HG03457 (cell line): ENCODE measurements around the gene PICALM.

Experiments used
- ATAC-seq: cut with Tn5 transposase; IDR thresholded peaks from one replicate; pipeline ENCODE4 v1.9.1; 2021; ENCODE audit warnings: moderate number of reproducible peaks; ENCODE audit not compliant: unreplicated experiment

PICALM gene

DNA sequence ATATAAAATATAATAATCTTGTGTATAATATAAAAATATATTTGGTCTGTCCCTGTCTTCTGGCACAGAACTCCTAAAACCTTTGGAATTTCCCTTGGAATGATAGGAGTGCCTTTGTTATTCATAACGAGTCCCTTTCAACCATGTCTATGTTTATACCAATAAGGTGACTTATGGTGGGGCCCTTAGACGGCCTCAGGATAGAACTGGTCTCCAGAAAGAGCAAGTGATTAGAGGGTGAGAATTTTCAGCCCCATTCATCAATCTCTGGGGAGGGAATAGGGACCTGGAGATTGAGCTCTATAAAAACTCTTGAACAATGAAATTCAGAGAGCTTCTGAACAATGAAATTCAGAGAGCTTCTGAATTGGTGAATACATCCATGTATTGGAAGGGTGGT is 18.4 kb upstream of the PICALM start:
- no peak for ATAC-seq

DNA sequence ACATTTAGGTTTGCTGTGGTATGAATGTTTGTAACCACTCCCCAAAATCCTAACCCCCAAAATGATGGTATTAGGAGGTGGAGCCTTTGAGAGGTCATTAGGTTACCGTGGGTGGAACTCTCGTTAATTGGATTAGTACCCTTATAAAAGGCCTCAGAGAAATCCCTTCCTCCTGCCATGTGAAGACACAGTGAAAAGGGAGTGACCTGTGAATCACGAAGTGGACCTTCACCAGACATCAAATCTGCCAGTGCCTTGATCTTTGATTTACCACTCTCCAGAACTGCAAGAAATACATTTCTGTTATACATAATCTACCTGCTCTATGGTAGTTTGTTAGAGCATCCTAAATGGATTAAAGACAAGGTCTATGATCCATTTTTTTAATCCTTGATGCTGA is 12.6 kb upstream of the PICALM start:
- no peak for ATAC-seq

DNA sequence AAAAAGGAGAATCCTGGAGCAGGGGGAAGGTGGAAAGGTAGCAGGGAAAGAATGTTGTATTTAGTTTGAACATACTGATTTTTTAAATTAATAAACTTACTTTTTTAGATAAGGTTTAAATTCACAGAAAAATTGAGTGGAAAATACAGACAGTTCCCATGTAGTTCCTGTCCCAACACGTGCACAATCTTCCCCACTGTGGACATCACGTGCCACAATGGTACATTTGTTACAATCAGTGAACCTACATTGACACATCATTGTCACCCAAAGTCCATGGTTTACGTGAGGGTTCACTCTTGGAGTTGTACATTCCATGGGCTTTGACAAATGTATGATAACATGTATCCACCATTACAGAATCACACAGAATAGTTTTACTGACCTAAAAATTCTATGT is 10.5 kb upstream of the PICALM start:
- ATAC-seq, result no peak

DNA sequence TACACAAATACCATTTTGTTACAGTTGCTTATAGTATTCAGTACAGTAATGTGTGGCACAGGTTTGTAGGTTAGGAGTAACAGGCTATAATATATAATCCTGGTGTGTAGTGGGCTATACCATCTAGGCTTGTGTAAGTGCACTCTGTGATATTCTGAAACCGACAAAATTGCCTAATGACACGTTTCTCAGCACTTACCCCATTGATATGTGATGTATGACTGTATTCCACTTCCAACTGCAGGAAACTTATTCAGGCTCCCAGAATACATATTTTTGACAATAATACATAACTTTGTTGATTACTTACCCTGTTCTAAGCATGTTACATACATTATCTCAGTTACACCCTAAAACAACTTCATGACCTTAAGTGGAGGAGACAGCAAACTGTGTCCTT is 5.1 kb upstream of the PICALM start:
- ATAC-seq, result no peak

DNA sequence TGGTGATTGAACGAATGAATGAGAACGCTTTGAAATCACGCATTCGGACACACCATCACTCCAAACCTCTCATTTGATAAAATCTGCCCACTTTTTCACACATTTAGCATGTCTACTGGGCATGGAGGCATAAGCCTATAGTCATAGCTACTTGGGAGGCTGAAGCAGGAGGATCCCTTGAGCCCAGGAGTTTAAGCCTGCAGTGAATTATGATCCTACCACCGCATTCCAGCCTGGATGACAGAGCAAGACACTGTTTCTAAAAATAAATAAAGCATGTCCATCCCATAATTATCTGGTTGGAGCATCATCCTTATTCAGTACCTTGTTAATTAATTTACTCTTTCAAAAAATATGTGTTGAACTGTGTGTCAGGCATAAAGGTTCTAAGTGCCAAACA is 3.3 kb upstream of the PICALM start:
- ATAC-seq, result no peak

DNA sequence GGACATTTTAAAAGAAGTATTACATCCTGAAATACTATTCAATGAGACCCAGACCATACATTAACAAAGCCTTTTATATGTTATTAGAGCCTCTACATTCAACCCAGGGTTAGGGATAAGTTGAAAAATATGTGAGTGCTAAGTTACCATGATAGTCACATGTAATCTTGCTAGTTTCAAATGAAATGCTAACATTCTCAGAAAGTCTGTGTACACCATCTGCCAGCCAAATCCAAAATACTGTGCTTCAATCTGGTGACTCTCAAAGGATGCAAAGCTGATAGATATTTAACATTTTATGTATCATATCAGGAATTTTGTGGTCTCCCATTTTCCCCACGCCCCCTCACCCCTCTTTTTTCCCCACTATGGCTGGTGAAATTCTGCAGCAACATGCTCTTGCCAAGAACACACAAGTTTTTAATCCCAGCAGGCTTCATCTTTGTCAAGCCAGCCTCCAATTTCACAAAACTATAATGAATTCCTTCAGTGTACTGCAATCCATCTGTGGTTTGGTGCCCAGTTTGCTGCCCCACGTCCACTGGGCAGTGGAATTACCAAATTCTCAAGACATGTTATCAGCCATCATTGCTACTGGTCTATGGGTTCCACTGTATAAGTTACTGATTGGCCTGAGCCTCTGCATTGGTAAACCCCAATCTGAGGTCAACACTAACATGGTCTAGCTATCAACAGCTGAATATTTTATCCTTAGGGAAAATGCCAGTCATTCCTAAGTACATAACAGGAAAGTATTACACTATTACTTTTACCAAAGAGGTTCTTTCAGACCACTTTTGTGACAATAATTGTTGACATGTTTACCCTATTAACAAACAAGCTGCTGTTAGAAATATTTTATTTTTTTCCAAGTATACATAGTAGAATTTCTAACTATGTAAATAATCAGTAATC is 1.5 kb upstream of the PICALM start:
- no peak for ATAC-seq

DNA sequence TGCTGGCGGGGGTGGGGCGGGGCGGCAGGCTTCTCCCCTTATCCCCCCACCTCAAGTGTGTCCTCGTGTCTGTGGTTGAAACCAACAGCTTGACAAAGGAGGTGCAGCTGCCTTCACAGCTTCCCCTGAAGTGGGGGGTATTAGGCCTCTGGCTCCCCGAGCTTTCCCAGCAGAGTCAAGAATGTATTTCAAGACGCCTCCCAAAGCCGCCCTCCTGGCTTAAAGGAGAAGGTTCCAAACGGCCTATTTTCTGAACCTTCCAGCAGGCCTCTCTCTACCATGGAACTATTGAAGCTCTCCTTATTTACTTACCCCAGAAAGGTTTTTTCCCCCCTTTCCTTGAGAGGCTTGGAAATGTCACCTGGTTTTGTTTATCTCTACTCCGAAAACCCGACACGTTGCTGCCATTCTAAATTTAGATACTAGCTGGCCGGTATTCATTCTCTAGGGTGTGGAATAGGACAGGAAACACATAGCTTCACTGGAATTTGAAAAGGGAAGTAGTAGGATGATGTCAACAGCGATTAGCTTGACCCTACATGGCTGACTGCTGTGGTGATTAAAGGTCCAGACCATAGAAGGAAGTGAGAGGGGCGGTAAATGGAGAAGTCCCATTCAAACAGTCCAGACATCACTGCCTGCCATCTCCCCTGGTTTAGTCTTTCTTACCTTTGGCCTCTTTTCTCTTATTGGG is 671 bp upstream of the PICALM start:
- peak; percentile 18 for ATAC-seq

DNA sequence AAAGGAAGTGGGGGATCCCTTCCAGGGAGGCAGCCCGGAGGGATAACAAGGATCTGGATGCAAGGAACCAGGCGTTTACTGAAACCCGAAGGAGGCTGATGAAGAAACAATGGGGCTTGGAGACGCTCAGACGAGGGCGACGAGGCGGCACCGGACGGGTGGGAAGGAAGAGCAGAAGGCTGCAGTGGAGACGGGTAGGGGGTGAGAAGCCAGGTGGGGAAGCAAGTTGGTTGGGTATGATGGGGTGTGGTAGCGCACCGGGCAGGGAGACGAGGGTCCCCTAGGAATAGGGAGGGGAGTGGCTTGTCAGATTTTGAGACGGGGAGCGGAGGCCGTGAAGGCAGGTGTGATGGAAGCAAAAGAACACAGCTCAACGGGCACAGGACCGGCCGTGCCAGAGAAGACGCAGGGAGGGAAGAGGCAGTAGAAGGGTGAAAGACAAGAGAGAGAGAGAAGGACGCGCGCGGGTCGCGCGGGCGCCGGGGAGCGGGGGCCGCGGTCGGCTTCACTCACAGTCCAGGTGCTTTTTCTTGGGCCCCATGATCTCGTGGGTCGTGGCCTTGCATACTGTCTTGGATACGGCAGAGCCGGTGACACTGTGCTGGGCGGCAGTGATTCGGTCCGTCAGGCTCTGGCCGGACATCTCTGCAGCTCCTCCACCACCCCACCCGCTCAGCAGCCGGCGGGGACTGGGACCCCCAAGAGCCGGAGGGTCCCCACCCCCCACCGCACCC is 579 bp downstream of the PICALM start:
- ATAC-seq, result peak; percentile 4

DNA sequence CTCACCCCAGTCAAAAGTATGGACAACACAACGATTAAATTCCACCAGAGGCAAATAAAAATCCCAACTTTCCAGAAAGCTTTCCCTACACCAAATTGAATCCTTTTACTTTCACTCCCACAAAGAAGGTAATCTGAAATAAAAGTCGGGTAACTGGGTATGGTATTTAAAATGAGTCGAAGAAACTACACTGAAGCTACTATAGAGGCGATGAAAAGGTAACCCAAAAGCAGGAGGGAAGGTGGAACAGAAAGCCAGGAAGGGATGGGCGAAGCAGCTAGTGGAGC is 1.1 kb downstream of the PICALM start:
- ATAC-seq, result no peak

DNA sequence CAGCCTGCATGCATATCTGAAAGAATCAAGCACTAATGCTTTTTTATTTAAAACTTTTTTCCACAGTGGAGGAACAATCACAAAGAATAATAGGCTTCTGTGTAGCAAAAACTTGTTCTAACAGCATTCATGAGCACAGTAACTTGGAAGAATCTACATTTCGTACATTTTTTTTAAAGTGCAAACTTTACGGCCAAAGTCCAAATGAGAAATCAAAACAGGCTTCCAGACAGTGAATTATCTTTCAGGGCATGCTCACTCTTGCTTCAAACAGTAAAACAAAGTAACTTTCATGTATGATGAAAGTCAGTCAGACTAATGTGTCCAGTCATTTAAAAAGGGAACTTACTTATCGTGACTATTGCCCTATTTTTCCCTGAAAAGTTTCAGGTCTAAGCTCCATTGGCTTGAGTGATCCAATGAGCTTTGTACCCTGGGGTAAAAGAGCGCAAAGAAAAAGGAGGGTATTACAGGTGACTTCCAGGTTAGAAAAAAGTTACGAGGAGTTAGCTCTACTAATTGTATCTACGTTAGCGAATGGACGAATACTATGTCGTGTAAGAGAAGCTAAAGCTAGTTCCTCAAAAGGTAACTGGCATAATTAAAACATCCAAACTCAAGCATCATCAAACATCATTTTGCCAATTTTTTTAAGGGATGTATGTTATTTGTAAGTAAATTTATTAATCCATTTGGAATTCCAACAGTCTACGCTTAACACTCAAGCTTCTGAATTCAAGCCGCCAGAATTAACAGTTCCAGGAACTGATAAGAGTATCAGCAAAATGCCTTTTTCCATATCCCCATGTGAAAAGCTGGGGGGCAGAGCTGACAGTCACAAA is 1.7 kb downstream of the PICALM start:
- ATAC-seq, result no peak

DNA sequence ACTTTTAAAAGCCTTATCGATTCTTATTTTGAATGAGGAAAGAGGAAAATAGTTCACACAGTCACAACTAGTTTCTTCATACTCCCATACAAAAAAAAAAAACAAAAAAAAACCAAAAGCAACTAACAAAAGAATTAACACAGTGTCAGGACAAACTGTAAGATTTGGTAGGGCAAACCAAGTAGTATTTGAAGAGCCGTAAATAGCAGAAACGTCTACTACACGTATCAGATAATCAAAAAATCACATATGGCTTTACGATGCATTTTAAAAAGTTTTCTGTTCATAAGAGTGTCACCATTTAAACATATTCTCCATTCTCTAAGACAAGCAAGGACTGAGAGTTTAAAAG is 2.3 kb downstream of the PICALM start:
- ATAC-seq, result no peak

DNA sequence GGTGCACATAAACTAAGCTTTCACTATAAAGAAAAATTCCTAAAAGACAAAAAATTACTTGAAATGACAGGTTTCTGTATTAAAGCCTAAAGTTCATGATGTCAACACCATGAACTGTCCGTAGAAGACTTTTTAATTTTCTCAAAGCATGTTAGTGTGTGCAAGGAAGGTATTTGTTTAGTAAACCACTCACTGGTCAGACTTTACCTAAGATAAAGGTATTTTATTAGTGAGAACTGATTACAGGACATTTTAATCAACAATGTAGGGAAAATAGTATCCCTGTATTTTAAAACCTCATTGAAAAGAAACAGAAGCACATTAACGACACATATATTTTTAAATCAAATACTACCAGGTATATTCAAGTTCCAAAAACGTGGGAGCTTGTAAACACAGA is 2.9 kb downstream of the PICALM start:
- ATAC-seq, result no peak

DNA sequence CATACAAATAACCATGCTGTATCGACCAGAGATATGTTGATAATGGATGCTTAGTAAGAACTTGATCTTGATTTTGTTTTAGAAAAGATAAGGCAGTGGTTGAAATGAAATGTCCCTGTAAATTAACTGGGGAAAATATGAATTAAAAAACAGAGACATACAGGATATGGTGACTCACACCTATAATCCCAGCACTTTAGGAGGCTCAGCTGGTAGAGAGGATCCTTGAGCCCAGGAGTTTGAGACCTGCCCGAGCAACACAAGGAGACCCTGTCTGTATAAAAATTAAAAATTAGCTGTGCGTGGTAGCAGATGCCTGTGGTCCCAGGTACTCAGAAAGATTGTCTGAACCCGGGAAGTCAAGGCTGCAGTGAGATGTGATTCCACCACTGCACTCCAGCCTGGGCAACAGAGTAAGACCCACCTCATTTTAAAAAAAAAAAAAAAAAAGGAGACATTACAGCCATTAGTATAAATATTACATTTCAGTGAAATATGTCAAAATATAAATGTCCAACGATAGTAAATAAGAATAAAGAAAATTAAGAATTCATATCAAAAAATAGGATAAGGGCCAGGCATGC is 4.6 kb downstream of the PICALM start:
- no peak for ATAC-seq

DNA sequence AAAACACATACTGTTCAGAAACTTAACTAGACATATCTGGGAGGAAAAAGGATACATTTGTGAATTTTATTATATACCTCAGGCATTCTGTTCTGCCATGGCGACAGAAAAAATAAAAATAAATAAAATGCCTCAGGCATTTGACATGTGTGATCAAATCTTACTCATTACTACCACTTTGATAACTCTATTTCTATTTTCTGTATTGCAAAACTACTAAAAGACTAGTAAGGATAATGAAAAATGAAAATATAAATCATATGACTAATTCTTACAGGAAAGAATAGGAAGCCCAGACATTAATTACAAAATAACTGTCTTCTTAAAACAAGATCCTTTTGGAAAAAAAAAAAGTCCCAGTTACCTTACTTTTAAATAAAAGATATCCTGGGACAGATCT is 5.3 kb downstream of the PICALM start:
- no peak for ATAC-seq

DNA sequence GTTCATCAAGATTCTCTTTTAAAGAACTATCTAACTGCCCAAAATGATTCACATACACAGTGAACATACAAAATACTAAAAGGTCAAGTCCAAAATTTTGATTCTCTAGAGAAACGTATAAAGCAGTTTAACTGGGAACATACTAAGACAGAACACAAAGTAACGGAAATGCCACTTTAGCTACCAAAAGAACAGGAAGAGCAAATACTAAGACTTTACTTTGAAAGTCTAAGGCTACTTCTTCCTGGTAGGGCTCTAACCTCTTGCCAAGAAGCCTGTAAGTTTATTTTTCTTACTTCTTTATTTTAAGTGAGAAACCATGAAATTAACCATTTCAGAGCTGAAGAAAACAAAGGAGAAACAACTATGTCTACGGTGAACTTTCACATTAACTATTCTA is 6.2 kb downstream of the PICALM start:
- ATAC-seq, result no peak

DNA sequence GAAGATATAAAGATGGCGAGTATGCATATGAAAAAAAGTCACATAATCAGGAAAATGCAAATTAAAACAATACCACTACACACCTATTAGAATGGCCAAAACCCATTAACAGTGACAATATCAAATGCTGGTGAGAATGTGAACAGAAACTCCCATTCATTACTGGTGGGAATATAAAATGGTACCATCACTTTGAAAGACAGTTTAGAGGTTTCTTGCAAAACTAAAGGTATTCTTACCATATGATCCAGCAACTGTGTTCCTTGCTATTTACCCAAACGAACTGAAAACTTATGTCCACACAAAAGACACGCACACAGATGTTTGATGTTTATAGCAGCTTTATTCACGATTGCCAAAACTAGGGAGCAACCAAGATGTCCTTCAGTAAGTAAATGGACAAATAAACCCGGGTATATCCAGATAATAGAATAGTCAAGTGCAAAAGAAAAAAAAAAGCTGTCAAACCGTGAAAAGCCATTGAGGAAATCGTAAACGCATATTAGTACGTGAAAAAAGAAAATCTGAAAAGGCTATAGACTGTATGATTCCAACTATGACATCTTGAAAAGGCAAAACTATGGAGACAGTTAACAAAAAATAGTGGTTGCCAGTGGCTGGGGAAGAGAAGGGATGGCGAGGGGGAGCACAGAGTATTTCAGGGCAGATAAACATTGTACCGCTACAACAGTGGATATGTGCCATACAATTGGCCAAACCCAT is 7.2 kb downstream of the PICALM start:
- no peak for ATAC-seq

DNA sequence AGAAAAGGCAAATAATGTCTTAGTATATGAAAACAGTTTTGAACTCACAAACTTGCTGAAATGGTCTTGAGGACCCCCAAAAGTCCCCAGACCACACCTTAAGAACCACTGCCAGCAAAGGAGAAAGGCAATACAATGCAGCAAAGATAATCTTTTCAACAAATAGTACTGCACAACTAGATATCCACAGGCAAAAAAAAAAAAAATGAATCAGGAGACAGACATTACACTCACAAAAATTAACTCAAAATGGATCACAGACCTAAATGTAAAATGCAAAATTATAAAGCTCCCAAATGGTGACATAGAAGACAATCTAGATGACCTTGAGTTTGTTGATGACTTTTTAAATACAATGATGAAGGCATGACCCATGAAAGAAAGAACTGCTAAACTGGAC is 8.3 kb downstream of the PICALM start:
- no peak for ATAC-seq

DNA sequence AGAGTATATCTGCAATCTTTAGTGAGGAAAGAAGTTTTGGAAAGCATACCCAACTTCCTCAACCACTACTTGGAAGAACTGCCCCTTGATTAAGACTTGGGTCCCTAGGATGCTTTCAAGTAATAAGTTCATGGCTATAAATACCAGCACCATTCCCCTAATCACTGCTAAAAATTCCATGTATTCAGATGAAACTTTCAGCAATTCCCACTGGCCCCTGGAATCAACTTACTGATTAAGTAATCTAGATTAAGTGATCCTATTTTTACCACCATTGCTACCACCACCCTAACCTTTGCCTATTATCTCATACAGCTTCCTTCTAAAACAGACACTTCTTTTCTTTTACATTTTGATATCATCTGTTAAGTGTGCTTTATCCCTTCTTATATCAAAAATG is 10.5 kb downstream of the PICALM start:
- no peak for ATAC-seq

DNA sequence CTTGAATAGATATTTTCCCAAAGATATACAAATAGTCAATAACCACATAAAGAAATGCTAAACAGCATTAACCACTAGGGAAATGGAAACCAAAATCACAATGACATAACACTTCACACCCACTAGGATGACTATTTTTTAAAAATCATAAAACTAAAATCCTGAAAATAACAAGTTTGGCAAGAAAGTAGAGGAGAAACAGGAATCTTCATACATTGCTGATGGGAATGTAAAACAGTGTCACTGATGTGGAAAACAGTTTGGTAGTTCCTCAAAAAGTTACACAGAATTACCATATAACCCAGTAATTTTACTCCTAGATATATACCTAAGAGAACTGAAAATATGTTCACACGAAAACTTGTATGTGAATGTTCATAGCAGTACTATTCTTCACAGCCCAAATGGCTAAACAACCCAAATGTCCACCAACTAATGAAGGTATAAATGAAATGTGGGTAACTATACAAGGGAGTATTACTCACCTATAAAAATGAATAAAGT is 12.5 kb downstream of the PICALM start:
- ATAC-seq, result no peak
